Fibroblast of pulmonary artery (primary cell): ENCODE measurements around the gene PLD2.

Experiments
- DNase-seq: peaks from one replicate; pipeline ENCODE4 v3.0.0-alpha.2; 2010; ENCODE audit warnings: low read depth
- H3K4me3 ChIP-seq: replicated peaks from 2 replicates; pipeline ENCODE4 v1.5.1; 2011; ENCODE audit warnings: low read depth, mild to moderate bottlenecking, control low read depth, low read length, moderate library complexity
- CTCF ChIP-seq: IDR thresholded peaks from 2 replicates; pipeline ENCODE4 v1.5.1; 2011; ENCODE audit warnings: mild to moderate bottlenecking, control low read depth, low read length, inconsistent platforms; ENCODE audit errors: missing control alignments

PLD2 gene, protein sequence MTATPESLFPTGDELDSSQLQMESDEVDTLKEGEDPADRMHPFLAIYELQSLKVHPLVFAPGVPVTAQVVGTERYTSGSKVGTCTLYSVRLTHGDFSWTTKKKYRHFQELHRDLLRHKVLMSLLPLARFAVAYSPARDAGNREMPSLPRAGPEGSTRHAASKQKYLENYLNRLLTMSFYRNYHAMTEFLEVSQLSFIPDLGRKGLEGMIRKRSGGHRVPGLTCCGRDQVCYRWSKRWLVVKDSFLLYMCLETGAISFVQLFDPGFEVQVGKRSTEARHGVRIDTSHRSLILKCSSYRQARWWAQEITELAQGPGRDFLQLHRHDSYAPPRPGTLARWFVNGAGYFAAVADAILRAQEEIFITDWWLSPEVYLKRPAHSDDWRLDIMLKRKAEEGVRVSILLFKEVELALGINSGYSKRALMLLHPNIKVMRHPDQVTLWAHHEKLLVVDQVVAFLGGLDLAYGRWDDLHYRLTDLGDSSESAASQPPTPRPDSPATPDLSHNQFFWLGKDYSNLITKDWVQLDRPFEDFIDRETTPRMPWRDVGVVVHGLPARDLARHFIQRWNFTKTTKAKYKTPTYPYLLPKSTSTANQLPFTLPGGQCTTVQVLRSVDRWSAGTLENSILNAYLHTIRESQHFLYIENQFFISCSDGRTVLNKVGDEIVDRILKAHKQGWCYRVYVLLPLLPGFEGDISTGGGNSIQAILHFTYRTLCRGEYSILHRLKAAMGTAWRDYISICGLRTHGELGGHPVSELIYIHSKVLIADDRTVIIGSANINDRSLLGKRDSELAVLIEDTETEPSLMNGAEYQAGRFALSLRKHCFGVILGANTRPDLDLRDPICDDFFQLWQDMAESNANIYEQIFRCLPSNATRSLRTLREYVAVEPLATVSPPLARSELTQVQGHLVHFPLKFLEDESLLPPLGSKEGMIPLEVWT

DNA sequence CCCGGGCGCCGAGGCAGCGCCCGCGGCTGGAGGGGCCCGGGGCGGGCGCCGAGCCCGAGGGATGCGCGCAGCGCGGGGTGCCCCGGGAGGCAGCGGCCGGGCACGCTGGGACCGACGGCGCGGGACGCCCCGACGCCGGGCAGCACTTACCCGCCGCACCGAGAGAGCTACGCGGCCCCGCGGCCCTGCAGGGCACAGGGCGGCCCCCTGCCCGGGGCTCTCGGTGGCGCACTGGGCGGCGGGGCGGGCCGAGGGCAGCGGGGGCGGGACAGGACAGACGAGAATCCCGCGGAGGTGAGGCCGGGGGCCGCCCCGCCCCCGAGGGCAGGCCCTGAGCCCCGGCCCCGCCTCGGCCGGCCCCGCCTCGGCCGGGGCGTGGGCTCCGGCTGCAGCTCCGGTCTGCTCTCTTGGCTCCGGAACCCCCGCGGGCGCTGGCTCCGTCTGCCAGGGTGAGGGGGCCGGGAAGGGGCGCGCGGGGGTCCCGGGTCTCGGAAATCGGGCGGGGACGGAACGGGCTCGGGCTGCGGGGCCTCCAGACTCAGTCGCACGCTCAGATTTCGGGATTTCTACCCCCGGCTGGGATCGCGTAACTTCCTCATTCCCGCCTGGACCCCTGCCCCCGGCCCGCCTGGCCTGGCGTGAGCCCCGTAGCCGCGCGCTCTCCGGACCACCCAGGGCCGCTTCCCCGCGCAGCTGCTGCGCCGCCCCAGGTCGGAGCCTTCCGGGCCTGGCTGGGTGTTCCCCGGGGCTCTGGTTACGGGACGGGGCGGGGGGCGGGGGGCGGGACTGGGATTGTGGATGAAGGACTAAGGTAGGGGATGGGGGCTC is at the start of gene PLD2:
Gene PLD2 (plus strand): TSS at position 376 of the 828 bp plus-strand sequence. CDS start 621 bp downstream, outside the sequence.
- H3K4me3 ChIP-seq: peak within 1 kb of the TSS; percentile 70
- TF ChIP-seq CTCF: no peak
- peak; percentile 70 for DNase-seq

GRCh38 chr17:4759776-4760236 is 47.1 kb upstream of the PLD2 start:
- no peak overlapping the region for H3K4me3 ChIP-seq
- no peak for DNase-seq
- TF ChIP-seq CTCF: no peak

DNA sequence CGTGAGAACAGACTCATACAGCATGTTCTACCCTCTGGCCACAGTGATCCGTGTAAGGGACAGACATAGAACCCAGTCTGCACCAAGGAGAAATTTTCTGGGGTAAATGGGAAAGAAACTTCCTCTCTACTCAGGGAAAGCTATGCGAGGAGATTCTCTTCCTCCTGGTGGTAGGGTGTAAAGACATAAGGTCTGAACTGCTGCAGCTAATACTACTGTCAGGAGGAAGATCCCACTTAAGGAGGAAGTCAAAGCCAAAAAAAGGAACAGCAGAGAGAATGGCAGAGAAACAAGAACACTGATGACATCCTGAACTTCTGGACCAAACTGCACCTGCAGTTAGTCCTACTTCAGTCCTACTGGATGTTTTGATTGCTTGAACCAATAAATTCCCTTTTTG is 42.4 kb upstream of the PLD2 start:
- TF ChIP-seq CTCF: no peak
- DNase-seq: no peak
- H3K4me3 ChIP-seq: no peak overlapping the region

- TF ChIP-seq CTCF: no peak
- DNase-seq: no peak
- no peak overlapping the region for H3K4me3 ChIP-seq
Observed at GRCh38 chr17:4766201-4766600, 40.8 kb upstream of the PLD2 start.

DNA sequence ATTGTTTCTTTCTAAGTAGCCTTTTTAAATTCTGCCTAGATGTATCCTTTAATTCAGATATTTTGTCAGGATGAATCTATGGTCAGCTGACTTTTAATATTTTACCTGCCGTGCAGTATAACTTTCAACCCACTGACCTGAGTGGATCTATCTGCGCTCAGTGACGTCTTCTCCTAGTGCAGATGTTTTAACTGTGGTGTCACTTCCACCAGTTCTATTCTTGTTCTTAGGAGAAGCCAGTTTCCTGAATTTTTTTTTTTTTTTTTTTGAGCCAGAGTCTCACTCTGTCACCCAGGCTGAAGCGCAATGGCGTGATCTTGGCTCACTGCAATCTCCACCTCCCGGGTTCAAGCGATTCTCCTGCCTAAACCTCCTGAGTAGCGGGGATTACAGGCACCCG is 40.2 kb upstream of the PLD2 start:
- TF ChIP-seq CTCF: no peak
- H3K4me3 ChIP-seq: no peak overlapping the region
- DNase-seq: no peak

GRCh38 chr17:4768298-4768697 is 38.7 kb upstream of the PLD2 start:
- TF ChIP-seq CTCF: no peak
- DNase-seq: no peak
- H3K4me3 ChIP-seq: no peak overlapping the region
